ENCODE data around the gene NAALAD2.

GRCh38 chr11:90113541-90113940, 20.9 kb upstream of the NAALAD2 start:
- TF ChIP-seq CTCF (IDR thresholded peaks at IDR 0.05; ENCODE audit: low read length) (peak; percentile 38), EZH2 (optimal IDR thresholded peaks at IDR 0.05; ENCODE audit: low read depth, low read length) (no peak)

All from MM.1S (cell line).